ENCODE data around the gene POTEF.
"Not testable (repeated sequence)": the region's sequence is repeated elsewhere in the genome, so short reads cannot be mapped to it uniquely, and the experiment has no call there.

Gene POTEF

GRCh38 chr2:130127726-130128125, 1.3 kb downstream of the POTEF start:
- not testable (repeated sequence) for DNase-seq

DNA sequence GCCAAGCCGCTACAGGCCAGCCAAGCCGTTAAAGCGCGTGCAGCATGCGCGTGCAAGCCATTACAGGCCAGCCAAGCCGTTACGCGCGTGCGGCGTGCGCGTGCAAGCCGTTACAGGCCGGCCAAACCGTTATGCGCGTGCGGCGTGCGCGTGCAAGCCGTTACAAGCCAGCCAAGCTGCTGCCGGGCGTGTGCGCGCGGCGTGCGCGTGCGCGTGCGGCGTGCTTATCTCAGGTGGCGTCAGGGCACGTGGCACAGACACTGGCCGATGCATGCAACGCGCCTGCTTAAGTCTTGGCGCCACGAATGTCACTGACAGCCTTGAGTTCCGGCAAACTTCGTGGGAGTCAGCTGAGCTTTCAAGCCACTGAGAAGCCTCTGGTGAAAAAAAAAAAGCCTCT, 8.1 kb downstream of the POTEF start:
- DNase-seq, result not testable (repeated sequence)

DNA sequence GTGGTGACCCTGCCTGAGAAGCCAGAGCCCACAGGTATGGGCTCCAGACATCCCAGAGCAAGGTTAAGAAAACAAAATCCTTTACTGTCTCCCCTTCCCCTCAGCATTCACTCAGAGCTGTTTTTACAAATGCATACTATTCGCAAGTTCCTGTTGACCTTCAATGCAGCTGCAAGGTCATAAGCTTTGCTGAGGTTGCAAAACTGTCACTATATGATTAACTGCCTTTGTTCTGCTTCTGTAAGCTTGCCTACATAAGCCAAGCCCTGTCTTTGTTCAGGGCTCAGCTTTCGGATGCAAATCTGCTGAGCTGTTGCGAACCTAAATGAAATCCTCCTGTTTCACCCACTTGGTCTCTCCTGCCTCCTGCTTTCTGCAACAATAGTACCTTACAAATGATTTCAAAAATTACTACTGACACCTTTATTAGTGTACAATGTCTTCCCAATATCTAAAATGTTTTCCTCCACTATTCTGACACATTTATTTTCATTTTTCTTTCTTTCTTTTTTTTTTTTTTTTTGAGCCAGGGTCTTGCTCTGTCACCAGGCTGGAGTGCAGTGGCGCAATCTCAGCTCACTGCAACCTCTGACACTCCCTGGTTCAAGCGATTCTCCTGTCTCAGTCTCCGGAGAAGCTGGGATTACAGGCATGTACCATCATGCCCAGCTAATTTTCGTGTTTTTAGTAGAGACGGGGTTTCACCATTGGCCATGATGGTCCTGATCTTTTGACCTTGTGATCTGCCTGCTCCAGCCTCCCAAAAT, 26.2 kb downstream of the POTEF start:
- DNase-seq, result not testable (repeated sequence)

GRCh38 chr2:130062645-130063044, 66.4 kb downstream of the POTEF start:
- not testable (repeated sequence) for DNase-seq

GRCh38 chr2:130059982-130060381, 69.0 kb downstream of the POTEF start:
- not testable (repeated sequence) for DNase-seq

GRCh38 chr2:130056336-130056735, 72.7 kb downstream of the POTEF start:
- DNase-seq, result not testable (repeated sequence)

DNA sequence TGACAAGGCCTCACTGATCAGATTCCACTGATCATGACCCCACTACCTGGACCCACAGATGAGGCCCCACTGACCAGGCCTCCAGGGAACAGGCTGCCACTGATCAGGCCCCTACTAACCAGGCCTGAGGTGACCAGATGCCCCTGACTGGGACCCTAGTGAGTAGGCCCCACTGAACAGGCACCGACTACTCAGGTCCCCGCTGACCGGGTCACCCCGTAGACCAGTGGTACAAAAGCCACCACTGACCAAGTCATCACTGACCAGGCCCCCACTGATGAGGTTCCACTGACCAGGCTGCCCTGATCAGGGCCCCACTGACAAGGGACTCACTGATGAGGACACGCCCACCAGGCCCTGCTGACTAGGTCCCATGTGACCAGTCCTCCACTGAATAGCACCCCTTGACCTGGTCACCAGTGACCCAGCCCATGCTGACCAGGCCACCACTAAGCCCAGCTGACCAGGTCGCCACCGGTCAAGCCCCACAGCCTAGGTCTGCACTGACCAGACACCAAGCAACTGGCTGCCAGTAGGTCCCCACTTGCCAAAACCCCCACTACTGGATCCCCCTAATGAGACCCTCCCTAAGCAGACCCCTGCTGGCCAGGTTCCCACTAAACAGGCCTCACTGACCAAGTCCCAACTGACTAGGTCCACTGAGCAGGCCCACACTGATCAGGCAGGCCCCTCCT, 75.7 kb downstream of the POTEF start:
- DNase-seq, result not testable (repeated sequence)

DNA sequence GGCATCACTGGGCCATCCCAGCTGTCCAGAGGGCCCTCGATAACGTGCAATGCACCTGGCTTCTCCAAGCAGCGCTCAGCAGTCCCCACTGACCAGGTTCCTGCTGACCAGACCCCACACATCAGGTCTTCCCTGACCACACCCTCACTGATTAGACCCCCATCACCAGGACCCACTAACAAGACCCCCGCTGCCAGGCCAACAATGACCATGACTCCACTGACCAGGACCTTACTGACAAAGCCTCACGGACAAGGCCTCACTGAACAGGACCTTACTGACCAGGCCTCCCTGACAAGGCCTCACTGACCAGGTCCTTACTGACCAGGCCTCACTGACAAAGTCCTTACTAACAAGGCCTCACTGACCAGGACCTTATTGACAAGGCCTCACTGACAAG, 76.6 kb downstream of the POTEF start:
- DNase-seq, result not testable (repeated sequence)

- DNase-seq, result not testable (repeated sequence)
Measured at GRCh38 chr2:130048422-130048821, 80.6 kb downstream of the POTEF start.

DNA sequence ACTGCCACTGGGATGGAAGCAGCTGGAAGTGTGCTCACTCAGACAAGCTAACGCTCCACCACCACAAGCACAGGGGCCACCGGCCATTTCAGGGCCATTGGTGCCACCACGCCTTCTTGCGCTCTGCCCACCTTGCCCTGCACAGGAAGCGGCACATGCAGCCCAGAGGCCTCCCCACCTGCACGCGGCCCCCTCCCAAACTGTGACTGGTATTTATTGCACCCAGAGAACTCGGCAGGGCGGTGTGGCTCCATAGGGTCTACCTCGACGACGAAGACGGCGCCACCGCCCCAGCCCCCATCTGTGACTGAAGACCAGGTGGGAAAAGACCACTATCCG, 90.8 kb downstream of the POTEF start:
- not testable (repeated sequence) for DNase-seq

DNA sequence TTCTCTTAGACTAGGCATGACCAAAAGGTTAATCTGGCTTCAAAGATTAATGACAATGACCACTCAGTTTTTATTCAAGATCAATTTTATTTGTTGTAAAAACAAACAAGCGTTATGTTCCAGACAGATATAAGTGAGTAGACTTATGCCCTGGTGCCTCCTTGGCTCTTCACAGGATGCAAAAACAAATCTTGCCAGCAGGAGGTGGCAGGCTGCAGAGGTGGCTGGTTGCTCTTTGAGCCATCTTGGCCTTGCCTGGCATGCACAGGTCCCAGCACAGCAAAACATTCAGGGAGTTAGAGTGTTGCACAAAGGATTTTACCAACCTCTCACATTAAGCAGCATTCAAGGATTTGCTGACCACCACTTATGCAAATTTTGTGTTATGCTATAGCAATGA, 103.1 kb downstream of the POTEF start:
- DNase-seq, result not testable (repeated sequence)

Data from NCI-H1092 (cell line).